Mesodermal cell (in vitro differentiated cells): ENCODE measurements around the gene LRMDA.

Experiments
- H3K27ac ChIP-seq: 2 replicates; pipeline ENCODE4 v1.7.0; 2013; ENCODE audit warnings: mild to moderate bottlenecking, low read depth, low read length, moderate library complexity; ENCODE audit not compliant: severe bottlenecking
- H3K36me3 ChIP-seq: 2 replicates; pipeline ENCODE4 v1.7.1; 2013; ENCODE audit warnings: mild to moderate bottlenecking, low read length, moderate library complexity; ENCODE audit not compliant: control insufficient read depth, insufficient read depth
- H3K4me1 ChIP-seq: one replicate; pipeline ENCODE4 v1.7.1; 2013; ENCODE audit warnings: mild to moderate bottlenecking, low read length; ENCODE audit not compliant: insufficient read depth, control insufficient read depth, poor library complexity, severe bottlenecking
- H3K4me3 ChIP-seq: 2 replicates; pipeline ENCODE4 v1.7.0; 2013; ENCODE audit warnings: low read length, control low read depth, mild to moderate bottlenecking; ENCODE audit not compliant: insufficient read depth, poor library complexity, severe bottlenecking; ENCODE audit errors: extremely low read depth
- H3K9me3 ChIP-seq: 2 replicates; pipeline ENCODE4 v1.7.1; 2013; ENCODE audit warnings: mild to moderate bottlenecking, low read length, moderate library complexity; ENCODE audit not compliant: control insufficient read depth
- WGBS, 2 experiments: methylation state at CpG; one replicate each; pipeline ENCODE4 v1.1.5; 2013; ENCODE audit warnings: missing lambda C conversion rate in 2 of 2; ENCODE audit not compliant: insufficient coverage in 2 of 2; 5-methylcytosine and 5-hydroxymethylcytosine counted together

Gene LRMDA

DNA sequence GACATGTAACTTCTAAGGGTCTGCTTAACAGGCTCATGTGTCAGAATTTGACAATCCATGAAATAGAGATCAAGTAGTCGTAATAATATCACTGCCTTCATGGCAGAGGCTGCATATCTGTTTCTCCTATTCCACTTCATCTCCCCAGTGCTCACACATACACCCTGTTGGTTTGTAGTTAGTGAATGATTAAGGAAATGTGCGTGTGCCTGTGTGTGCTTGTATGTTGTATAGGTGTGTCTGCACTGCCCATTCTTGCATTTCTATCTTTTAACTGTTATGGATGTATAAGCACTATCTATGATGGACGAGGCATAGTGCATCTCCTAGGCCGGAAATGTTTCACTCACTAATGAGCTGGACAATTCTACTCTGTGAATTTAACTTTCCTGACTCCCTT is 985.2 kb downstream of the LRMDA start:
- Histone ChIP-seq H3K27ac (no peak overlapping the region), H3K9me3 (no peaks in the 10 kb centered on the region), H3K4me3 (no peak overlapping the region), H3K36me3 (no peaks in the 10 kb centered on the region), H3K4me1 (no peaks in the 10 kb centered on the region)
- 100% methylated on average over 1 of the region's 4 CpGs; no CpG with 5 or more reads in 1 of the 2 experiments for WGBS, 2 experiments

DNA sequence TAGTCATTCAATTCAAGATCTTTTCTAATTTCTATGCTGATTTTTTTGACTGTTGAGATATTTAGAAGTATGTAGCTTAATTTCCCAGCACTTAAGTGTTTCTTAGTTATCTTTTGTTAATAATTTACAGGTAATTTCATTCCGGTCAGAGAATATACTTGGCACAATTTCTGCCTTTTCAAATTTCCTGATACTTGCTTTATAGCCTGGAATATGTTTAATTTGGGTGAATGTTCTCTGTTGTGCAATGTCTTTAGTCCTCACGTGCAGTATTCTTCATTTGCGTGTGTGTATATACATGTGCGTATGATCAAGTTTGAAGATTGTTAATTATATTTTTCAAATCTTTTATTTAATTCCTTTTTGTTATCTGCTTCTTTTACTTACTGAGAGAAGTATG is 989.3 kb downstream of the LRMDA start:
- no peaks in the 10 kb centered on the region for H3K4me1 ChIP-seq

DNA sequence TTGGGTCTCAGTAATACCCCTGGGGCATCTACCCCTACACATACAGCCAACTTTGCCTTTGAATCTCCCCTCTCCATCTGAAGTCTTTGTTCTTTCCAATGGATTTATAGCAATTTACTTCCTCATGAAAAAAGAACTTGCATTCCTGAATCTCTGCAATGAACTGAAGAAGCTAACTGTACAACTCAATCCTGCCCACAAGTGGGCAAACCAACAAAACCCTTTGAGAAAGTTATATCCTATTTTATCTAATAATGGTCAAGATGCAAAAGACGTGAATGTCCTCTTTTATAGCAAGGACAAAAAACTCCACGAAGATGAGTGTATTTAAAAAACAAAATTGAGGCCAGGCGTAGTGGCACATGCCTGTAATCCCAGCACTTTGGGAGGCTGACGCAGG is 991.3 kb downstream of the LRMDA start:
- no peaks in the 10 kb centered on the region for H3K36me3 ChIP-seq
- H3K9me3 ChIP-seq, result no peaks in the 10 kb centered on the region
- H3K4me1 ChIP-seq, result no peaks in the 10 kb centered on the region
- 84 to 86% methylated on average over 3 to 4 of the region's 4 CpGs for WGBS, 2 experiments
- no peak overlapping the region for H3K27ac ChIP-seq
- no peak overlapping the region for H3K4me3 ChIP-seq

More for the DNA sequence above, 989.3 kb downstream of the LRMDA start:
- Histone ChIP-seq H3K36me3 (no peaks in the 10 kb centered on the region), H3K27ac (no peak overlapping the region), H3K9me3 (no peaks in the 10 kb centered on the region), H3K4me3 (no peak overlapping the region)
- no CpG with 5 or more reads among the region's 4 CpGs for WGBS, 2 experiments

DNA sequence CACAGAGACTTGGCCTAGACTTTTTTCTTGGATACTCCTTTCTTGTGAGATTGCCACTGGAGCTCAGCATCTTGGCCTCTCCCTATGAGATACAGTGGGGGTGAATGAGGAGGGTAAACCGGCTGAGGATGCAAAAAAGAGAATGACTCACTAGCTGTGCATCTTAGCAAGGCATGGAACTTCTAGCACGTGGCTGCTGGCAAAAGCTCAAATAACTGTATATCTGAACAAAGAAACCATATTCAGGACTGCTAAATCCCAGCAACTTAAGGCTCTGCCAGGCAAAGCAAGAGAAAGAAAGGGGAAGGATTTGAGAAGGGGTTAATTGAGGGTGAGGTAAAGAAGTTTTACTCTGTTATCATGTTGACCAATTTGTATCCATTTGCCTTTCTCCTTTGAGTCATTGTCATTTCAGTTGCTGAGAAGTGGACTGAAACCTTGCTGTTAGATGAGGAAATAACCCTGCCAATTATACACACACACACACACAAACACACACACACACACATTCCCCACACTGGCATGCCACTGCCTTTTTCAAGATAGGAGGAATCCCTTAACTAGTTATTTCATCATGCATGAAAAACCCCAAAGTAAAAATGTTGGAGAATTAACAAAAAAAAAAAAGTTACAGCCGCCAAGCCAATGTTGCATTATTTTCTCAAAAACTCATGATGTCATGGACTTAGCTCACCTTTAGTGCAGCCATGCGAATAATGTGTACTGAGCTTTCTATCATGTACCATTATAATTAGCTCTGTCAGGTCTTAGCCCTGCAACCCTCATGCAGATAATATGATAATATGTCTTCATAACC is 997.3 kb downstream of the LRMDA start:
- 17 to 73% methylated on average over 1 to 3 of the region's 4 CpGs for WGBS, 2 experiments
- no peaks in the 10 kb centered on the region for H3K9me3 ChIP-seq
- H3K27ac ChIP-seq, result peak overlapping the region; percentile 88
- H3K36me3 ChIP-seq, result no peaks in the 10 kb centered on the region
- H3K4me3 ChIP-seq, result no peak overlapping the region
- H3K4me1 ChIP-seq, result peaks cover 55% of the 10 kb centered on the region

DNA sequence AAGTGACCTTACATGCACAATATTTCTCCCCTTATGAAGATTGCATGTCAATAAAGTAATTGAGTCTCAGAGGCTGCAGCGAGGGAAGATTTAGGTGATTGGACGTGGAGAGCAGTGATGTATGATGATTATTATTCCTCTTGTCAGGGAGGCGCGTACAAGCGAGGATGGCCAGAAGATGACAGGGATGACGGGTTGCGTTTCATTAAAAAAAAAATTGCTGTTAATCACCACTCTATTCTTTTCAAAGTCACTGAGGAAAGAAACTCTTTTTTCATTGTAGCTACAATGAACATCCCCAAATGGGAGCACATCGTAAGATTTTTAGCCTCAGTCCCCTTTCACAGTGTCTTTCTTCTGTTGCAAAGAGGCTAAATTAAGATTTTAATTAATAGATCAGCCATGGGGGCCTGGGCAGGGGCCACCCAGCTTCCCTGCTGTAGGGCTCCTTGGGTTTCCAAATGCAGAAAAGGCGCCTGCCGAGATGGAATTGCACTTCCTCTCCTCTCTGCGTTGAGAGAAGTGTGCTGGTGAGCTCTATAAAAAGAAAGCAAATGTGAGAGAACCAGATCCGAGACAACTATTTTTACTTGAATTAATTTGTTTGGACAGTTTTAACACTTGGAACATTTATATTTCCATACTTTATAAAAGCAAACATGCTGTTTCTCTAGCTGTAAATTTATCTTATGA is 998.1 kb downstream of the LRMDA start:
- Histone ChIP-seq H3K4me3 (no peak overlapping the region), H3K4me1 (peaks cover 56% of the 10 kb centered on the region), H3K36me3 (no peaks in the 10 kb centered on the region), H3K9me3 (no peaks in the 10 kb centered on the region), H3K27ac (peak overlapping the region; percentile 88)
- 59 to 73% methylated on average over 5 to 6 of the region's 12 CpGs for WGBS, 2 experiments

DNA sequence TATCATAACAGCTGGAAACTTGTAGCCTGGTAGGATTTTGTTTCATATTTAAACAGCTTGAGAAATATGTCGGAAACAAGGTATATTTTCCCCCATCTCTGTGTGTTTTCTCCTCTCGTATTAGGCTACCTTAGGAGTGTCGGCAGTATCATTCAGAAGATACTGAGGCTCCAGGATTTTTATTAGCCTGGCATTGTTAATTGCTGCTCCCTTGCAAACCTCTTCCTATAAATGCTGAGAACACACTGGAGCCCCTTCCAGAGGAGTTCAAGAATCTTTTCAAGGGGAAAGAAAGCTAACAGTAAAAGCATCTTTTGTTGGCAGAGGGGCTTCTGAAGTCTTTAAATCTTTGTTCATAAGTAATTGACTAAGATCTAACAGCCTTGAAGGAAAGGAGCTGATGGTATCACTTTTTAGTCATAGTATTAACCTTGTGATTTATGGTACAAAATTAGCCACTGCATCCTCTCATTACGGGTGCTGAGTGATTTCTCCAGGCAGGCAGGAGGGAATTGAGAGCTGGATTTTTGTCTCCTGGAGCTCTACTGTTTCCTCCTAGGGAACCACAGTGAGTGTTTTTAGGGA is 998.7 kb downstream of the LRMDA start:
- no CpG with 5 or more reads among the region's 4 CpGs for WGBS, 2 experiments
- H3K4me3 ChIP-seq, result no peak overlapping the region
- peaks cover 56% of the 10 kb centered on the region for H3K4me1 ChIP-seq

DNA sequence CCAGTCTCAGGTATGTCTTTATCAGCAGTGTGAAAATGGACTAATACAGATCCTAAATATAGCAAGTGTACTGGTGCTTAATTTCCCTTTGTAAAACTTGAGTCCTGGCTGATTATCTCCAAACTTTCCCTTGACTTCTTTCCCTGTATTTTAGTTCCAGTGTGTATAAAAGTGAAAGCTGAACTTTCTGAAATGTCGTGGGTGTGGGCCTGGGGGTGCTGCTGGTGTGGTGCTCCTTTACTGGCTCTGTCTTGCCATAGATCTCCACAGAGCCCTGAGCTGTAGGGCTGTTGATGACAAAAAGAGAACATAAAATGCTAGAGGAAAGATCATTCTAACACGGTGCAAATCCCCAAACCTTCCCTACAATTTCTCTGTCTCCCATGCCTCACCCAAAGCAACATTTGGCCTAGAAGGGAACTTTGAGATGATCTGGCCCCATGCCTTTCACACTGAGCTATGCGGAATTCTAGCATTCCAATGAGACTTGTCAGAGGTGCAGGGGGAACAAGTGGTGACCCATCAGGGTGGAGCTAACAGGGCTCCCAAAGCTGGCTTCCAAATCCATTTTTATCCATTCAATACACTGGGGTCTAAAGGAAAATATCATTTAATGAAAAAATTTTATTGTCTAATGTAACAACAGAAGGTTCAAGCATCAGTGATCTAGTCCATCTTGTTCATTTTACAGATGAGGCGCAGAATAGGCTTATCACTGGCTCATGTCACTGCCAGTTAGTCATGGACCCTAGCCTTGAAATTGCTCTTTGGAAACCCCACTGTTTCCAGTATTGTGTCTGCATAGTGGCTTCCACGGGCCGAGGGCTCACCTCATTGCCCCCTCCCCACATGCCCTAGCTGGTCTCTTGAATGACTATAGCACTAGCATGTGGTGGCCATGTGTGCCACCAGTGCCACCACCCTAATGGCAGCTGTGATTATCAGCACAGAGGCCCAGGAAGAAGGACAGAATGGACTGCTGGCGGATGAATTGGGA is 1000.9 kb downstream of the LRMDA start:
- peak overlapping the region; percentile 72 for H3K27ac ChIP-seq
- 61 to 69% methylated on average over 2 to 4 of the region's 7 CpGs for WGBS, 2 experiments
- no peak overlapping the region for H3K4me3 ChIP-seq
- no peaks in the 10 kb centered on the region for H3K36me3 ChIP-seq
- peaks cover 63% of the 10 kb centered on the region for H3K4me1 ChIP-seq
- no peaks in the 10 kb centered on the region for H3K9me3 ChIP-seq

More for the DNA sequence above, 998.7 kb downstream of the LRMDA start:
- Histone ChIP-seq H3K9me3 (no peaks in the 10 kb centered on the region), H3K36me3 (no peaks in the 10 kb centered on the region), H3K27ac (peak overlapping the region; percentile 44)

DNA sequence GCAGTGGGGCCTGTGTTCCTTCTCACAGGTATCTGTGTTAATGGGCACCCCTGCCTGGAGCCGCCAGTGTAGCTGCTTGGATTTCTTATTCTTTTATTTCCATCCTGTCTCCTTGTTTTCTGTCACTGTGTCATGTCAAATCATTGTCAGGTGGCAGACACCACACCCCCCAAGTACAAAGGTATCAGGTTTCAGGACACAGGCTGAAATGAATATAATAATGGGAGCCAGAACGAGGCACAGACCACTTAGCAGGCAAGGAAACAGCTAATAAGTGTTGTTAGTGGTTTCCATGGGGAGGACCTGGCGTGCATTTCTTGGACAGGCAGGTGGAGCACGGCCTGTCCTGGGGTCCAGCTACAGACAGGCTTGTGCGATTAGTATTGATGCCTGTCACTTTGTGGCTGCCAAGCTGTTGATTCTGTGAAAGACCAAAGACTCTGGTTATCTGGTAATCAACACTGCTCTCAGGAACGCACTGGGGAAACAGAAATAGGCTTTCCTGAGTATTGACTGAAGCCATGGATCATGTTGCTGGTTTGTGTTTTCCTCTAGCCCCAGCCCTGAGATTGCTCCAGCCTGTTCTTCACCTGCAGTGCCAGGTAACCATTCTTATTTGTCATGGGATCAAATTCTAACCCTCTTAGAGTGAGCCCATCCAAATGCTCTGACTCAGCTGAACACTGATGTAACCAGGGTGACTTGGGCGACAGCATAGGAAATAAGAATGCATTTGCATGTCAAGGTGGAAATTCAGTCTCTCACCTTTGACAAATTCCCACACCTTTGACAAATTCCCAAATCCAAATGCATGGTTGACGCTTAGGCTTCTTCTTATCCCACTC is 1002.0 kb downstream of the LRMDA start:
- H3K36me3 ChIP-seq, result no peaks in the 10 kb centered on the region
- H3K4me1 ChIP-seq, result peaks cover 60% of the 10 kb centered on the region
- WGBS, 2 experiments, result 73% methylated on average over 5 to 6 of the region's 8 CpGs
- H3K4me3 ChIP-seq, result no peak overlapping the region
- no peaks in the 10 kb centered on the region for H3K9me3 ChIP-seq
- H3K27ac ChIP-seq, result peak overlapping the region; percentile 72

DNA sequence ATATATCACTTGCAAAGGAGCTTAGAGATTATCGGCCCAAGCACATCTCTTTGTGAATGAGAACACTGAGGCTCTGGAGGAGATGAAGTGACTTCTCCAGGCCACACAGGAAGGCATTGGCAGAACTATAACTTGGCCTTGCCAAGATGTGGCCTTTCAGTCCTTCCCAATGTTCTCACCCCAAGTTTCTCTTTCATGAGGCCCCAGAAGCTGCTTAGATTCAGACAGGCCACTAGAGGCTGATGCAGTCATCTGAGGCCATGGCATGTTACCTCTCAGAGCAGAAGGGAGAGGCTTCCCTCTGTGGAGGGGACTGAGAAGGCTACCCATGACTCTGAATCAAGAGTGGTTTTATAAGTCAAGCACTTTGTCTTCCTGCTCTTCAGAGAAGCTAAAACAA is 1003.7 kb downstream of the LRMDA start:
- Histone ChIP-seq H3K36me3 (no peaks in the 10 kb centered on the region), H3K9me3 (no peaks in the 10 kb centered on the region), H3K4me3 (no peak overlapping the region), H3K4me1 (peaks cover 43% of the 10 kb centered on the region), H3K27ac (no peak overlapping the region)
- WGBS, 2 experiments, result 87 to 100% methylated on average over 1 of the region's 1 CpG
